ENCODE measurements around the gene DDAH1.

Gene DDAH1

GRCh38 chr1:85393490-85393889 is 71.5 kb downstream of the DDAH1 start:
- DNase-seq (ENCODE audit: low read depth), result no peak

- no peak for DNase-seq (ENCODE audit: low read depth)
Observed at GRCh38 chr1:85388416-85388815, 76.5 kb downstream of the DDAH1 start.

DNA sequence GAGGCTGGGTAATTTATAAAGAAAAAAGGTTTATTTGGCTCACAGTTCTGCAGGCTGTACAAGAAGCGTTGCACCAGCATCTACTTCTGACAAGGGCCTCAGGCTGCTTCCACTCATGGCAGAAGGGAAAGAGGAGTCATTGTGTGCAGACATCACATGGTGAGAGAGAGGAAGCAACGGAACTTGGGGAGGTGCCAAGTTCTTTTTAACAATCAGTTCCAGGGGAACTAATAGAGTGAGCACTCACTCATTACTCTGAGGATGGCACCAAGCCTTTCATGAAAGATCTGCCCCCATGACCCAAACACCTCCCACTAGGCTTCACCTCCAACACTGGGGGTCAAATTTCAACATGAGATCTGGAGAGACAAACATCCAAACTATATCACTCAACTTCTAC is 77.2 kb downstream of the DDAH1 start:
- DNase-seq (ENCODE audit: low read depth), result no peak

- no peak for DNase-seq (ENCODE audit: low read depth)
Observed at GRCh38 chr1:85386068-85386722, 78.8 kb downstream of the DDAH1 start.

DNA sequence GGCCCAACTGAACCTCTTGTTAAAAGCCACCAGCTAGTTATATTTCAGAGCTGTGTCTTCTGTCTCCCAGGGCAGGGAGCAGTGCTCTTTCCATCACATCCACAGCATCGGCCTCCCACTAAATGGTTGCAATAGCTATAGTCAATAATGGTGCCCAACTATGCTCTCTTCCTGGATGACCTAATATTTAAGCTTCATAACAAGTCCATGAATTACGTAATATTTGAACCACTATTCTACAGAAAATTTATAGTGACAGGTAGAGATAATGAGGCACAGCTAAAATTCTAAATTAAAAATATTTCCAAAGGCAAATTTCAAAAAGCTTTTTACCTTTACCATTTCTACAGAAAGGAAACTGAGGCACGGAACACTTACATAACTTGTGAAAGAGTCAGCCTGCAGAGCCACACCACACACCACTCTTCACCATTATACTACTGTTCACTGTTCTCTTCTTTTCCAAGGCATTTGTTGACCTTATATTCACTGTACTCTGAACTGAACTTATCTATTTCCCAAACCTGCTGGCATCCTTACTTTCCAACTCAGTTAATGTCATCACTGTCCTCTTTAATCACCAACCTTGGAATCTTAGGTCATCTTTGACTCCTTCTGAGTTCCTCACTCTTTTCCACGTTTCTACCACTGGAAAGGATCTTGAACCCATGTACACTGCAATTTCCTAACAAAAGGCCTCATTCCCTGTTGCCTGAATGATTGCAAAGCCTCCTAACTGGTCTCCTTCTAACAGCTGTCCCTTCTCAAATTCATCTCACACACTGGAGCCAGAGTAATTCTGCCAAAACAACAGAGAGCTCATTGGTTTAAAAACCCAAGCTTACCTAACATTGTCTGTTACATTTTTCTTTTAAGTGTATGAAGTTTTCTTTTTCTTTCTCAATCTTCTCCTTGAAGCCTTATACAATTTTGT is 85.5 kb downstream of the DDAH1 start:
- no peak for DNase-seq (ENCODE audit: low read depth)

- no peak for DNase-seq (ENCODE audit: low read depth)
Observed at GRCh38 chr1:85378534-85378933, 86.4 kb downstream of the DDAH1 start.

DNA sequence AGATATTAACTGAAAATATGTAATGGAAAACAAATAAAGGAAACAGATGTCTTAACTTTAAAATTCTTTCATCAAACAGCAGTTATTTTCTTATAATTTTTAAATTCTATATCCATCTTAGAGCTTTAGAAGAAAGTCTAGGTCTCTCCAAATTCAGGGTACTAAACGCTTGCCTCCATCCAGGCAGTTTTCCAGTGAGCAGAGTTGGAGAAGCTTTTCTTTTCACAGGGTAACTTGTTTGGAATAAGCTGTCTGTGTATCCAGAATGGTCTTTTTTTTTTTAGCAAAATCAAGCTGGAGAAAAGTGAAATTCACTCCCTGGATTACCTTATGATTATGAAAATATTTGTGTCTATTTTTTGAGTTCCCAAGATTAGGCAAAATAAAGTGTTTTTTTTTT is 88.6 kb downstream of the DDAH1 start:
- no peak for DNase-seq (ENCODE audit: low read depth)

- no peak for DNase-seq (ENCODE audit: low read depth)
Observed at GRCh38 chr1:85375493-85375892, 89.5 kb downstream of the DDAH1 start.

DNA sequence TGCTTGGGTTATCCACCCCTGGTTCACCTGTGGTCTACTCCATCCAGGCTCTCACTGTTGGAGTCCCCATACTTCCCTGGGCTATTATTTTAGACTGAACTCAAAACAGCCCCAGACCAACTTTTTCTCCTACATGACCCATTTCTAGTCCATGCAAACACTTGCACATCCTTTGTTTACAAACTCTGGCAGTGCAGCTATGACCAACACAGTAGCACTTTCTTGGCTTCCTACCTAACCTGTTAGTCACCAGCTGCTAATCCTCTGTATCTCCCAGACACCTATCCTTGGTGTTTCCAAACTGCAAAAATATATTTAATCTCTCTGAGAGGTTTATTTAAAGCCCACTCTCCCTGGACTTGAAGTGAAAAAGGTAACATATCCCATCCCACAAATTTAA is 90.8 kb downstream of the DDAH1 start:
- DNase-seq (ENCODE audit: low read depth), result no peak

DNA sequence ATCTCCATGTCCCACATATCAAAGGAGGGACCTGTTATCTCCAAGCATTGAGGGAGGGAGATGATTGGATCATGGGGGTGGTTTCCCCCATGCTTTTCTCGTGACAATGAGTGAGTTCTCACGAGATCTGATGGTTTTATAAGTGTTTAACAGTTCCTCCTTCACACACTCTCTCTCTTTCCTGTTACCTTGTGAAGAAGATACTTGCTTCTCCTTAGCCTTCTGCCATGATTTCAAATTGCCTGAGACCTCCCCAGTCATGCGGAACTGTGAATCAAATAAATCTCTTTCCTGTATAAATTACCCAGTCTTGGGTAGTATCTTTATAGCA is 91.6 kb downstream of the DDAH1 start:
- DNase-seq (ENCODE audit: low read depth), result no peak

DNA sequence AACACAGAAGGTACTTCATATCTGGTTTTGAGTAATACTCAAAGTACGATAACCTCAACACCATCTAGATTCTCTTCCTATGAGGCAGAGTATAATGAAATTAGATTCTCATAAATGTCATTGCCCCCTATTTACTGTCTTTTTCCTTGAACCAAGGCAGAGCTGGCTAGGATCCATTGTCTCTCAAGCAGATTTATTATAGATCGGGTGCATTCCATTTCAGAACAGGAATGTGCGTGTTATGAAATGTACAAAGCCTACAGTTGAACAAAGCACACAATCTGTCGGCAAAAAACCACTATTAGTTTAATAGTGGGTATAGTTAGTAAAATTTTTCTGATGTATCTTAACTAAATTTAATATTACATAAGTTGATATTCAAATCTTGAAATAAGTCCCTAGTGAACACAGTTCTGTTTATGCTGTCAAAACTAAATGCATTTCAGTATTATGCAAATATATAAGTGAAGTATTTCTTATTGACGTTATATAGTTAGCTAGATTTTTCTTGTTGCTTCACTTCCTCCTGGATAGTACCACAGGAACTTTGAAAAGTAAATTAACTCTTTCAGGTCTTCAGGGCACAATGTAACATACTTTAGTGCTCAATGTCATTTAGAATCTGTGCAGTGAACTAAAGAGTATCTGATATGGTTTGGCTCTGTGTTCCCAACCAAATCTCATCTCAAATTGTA is 92.1 kb downstream of the DDAH1 start:
- DNase-seq (ENCODE audit: low read depth), result no peak

DNA sequence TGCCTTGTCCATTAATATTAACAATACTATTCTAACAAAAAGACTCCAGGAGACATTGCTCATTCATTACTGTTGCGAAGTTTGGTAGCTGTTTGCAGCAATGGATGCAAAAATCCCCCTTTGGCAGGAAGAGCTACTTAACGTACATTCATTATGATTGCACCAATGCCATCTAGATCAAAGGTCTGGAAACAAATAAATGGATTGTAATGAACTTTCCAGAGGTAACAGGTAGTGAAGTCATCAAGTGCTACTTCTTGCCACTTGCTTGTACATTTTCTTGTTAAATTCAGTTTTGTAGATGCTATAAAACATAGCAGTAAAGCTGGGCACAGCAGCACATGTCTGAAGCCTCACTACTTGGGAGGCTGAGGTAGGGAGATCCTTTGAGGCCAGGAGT is 93.9 kb downstream of the DDAH1 start:
- no peak for DNase-seq (ENCODE audit: low read depth)

DNA sequence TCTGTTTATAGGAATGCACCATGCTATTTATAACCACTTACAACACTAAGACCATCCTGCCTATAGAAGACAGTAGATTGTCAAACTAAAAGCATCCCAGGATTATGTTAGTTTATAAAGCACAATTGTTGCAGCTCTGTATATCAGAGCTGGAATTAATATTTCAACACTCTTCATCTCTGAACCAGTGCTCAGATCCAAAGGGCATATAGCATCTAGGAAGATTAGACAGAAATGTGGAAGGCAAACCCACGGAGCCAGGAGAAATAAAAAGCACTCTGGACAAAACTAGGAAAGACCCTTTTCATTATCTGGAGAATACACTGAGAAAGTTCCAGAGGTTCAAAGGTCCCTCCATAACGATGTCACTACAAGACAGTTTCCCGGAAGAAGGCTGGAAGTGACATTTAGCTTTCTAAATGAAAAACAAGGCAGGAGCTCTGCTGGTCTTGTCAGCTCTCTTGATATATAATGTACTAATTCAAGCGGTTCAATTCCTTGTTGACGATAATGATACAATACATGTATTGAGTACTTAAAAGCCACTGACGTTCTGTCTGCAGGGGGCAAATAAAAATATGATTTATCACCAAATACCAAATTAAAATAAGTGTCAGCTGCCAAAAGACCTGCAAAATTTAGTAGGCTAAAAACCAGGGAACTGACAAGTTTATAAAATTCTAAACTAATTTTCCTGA is 96.7 kb downstream of the DDAH1 start:
- DNase-seq (ENCODE audit: low read depth), result no peak

GRCh38 chr1:85366391-85367170 is 98.4 kb downstream of the DDAH1 start:
- peak; percentile 88 for DNase-seq (ENCODE audit: low read depth)

GRCh38 chr1:85365851-85366250 is 99.1 kb downstream of the DDAH1 start:
- no peak for DNase-seq (ENCODE audit: low read depth)

DNA sequence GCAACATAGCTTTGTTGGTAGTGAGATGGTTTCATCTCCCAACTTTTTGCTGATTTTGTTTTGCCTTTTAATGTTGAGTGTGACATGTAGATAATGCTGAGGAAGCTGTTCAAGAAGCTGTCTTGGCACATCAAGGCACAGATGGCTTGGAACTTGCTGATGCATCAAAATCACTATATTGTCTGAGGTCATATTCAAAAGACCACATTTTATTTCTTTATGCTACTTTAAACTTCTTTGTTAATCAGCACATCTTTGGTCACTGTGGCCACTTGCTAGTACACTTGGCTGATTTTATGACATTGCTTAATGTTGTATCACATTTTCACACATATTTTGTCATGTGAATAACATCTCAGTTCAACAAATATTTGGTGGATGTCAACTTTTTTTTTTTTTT is 101.4 kb downstream of the DDAH1 start:
- no peak for DNase-seq (ENCODE audit: low read depth)

GRCh38 chr1:85363092-85363491 is 101.9 kb downstream of the DDAH1 start:
- DNase-seq (ENCODE audit: low read depth), result no peak

GRCh38 chr1:85361606-85362296 is 103.2 kb downstream of the DDAH1 start:
- no peak for DNase-seq (ENCODE audit: low read depth)

- no peak for DNase-seq (ENCODE audit: low read depth)
Observed at GRCh38 chr1:85360730-85361493, 104.0 kb downstream of the DDAH1 start.

Data from HS-27A (cell line).